A549 treated with RU486 at 1 μM for 4 hours (cell line): ENCODE data around the gene BOLA1. TPM values are rescaled to one million over a fixed set of nuclear protein-coding genes. Genes with fewer than 3 reads are reported as not detected.

Experiments
- total RNA-seq: library from RNA; stranded (reverse); fragments of 200-300 nt; extraction: Qiagen RNA extraction; gene quantifications from 5 replicates; pipeline ENCODE4 v1.2.3, GENCODE V29; 2022; ENCODE audit warnings: low read depth

BOLA1 gene
- 15.7 to 25.5 TPM (median 22.5 TPM) in 5 replicates for total RNA-seq

GRCh38 chr1:149899460-149900284 is at the start of gene BOLA1:
BOLA1 (plus strand) TSS chr1:149899568; CDS start chr1:149900060, 492 bp downstream.

GRCh38 chr1:149917571-149918144 is 18.3 kb downstream of the BOLA1 start, which contains the start of gene SV2A:
SV2A (minus strand) TSS chr1:149917844; CDS start chr1:149913840, 4,004 bp downstream.

GRCh38 chr1:149927563-149928400 is 28.4 kb downstream of the BOLA1 start, which contains the start of gene SF3B4:
SF3B4 (minus strand) TSS chr1:149927803; CDS start chr1:149927759, 44 bp downstream.

GRCh38 chr1:149936170-149936991 is 37.0 kb downstream of the BOLA1 start, which contains the start of gene MTMR11:
MTMR11 (minus strand) TSS chr1:149936879; CDS start chr1:149936647, 232 bp downstream.

Other genes starting within 250 kb of the BOLA1 start
- not detected in 5 replicates for gene FCGR1A, start 116.9 kb upstream of the BOLA1 start, total RNA-seq
- gene SV2A, start 18.3 kb downstream of the BOLA1 start, total RNA-seq, result 0.06 to 0.19 TPM (median 0.13 TPM) in 5 replicates
- gene SF3B4, start 28.2 kb downstream of the BOLA1 start, total RNA-seq, result 118 to 143 TPM (median 134 TPM) in 5 replicates
- gene MTMR11, start 37.3 kb downstream of the BOLA1 start, total RNA-seq, result 6.3 to 9.6 TPM (median 8.5 TPM) in 5 replicates
- 8.1 to 13.0 TPM (median 10.2 TPM) in 5 replicates for gene OTUD7B, start 111.2 kb downstream of the BOLA1 start, total RNA-seq
- 16.1 to 17.5 TPM (median 16.9 TPM) in 5 replicates for gene VPS45, start 168.2 kb downstream of the BOLA1 start, total RNA-seq